ENCODE measurements around the gene FUS.
"Not testable (repeated sequence)": the region's sequence is repeated elsewhere in the genome, so short reads cannot be mapped to it uniquely, and the experiment has no call there.

FUS gene

GRCh38 chr16:31187808-31188189 lies 7.9 kb downstream of the FUS start:
- DNase-seq: no peak

GRCh38 chr16:31188450-31189411 lies 8.8 kb downstream of the FUS start:
- DNase-seq: no peak

- no peak for DNase-seq
Observed at GRCh38 chr16:31189412-31189778, 9.5 kb downstream of the FUS start.

- DNase-seq: no peak
Observed at GRCh38 chr16:31190061-31190460, 10.1 kb downstream of the FUS start.

GRCh38 chr16:31190818-31191444 lies 11.0 kb downstream of the FUS start:
- DNase-seq: no peak

- no peak for DNase-seq
Observed at GRCh38 chr16:31191697-31192428, 11.9 kb downstream of the FUS start.

- DNase-seq: no peak
Observed at GRCh38 chr16:31192856-31193642, 13.1 kb downstream of the FUS start.

GRCh38 chr16:31193874-31194273 lies 13.9 kb downstream of the FUS start:
- no peak for DNase-seq

- no peak for DNase-seq
Observed at GRCh38 chr16:31194898-31195297, 15.0 kb downstream of the FUS start.

GRCh38 chr16:31195861-31196260 lies 15.9 kb downstream of the FUS start:
- not testable (repeated sequence) for DNase-seq

- DNase-seq: no peak
Observed at GRCh38 chr16:31196324-31197088, 16.6 kb downstream of the FUS start.

- no peak for DNase-seq
Observed at GRCh38 chr16:31198207-31198882, 18.4 kb downstream of the FUS start.

- DNase-seq: no peak
Observed at GRCh38 chr16:31199430-31200041, 19.6 kb downstream of the FUS start.

GRCh38 chr16:31200111-31200510 lies 20.2 kb downstream of the FUS start:
- not testable (repeated sequence) for DNase-seq

- DNase-seq: no peak
Observed at GRCh38 chr16:31200821-31201568, 21.1 kb downstream of the FUS start.

- no peak for DNase-seq
Observed at GRCh38 chr16:31201582-31202413, 21.9 kb downstream of the FUS start.

GRCh38 chr16:31202414-31203375 lies 22.8 kb downstream of the FUS start, which contains the start of gene PYCARD:
Gene PYCARD, minus strand, starts transcription at chr16:31202760. Its CDS starts 70 bp downstream, at chr16:31202690.
- no peak for DNase-seq

Measured in activated gamma-delta T cell (primary cell).